Memory B cell (primary cell): ENCODE data around the gene DEPDC1B.
"Not testable (repeated sequence)": the region's sequence is repeated elsewhere in the genome, so short reads cannot be mapped to it uniquely, and the experiment has no call there.

Experiments used
- ATAC-seq: fragments of 150-1000 bp; cut with Tn5 transposase; 2 replicates; pipeline ENCODE4 v1.10.0; 2021; ENCODE audit warnings: low read depth, mild to moderate bottlenecking, moderate library complexity
- DNase-seq, 2 donors: peaks; one replicate each; pipeline ENCODE4 v3.0.0; 2022; ENCODE audit warnings: low spot score in 2 of 2
- H3K27ac Mint-ChIP-seq: one replicate; pipeline ENCODE4 v1.8.0; 2022; ENCODE audit warnings: mild to moderate bottlenecking, moderate library complexity, mixed read lengths
- H3K27me3 Mint-ChIP-seq: one replicate; pipeline ENCODE4 v1.8.0; 2022; ENCODE audit warnings: mixed read lengths
- H3K36me3 Mint-ChIP-seq: one replicate; pipeline ENCODE4 v1.8.0; 2022; ENCODE audit warnings: mild to moderate bottlenecking, mixed read lengths
- H3K4me1 Mint-ChIP-seq: one replicate; pipeline ENCODE4 v1.8.0; 2022; ENCODE audit warnings: mixed read lengths
- H3K4me3 Mint-ChIP-seq: one replicate; pipeline ENCODE4 v1.8.0; 2022; ENCODE audit warnings: mild to moderate bottlenecking, moderate library complexity, mixed read lengths
- H3K9me3 Mint-ChIP-seq: one replicate; pipeline ENCODE4 v1.8.0; 2022; ENCODE audit warnings: mixed read lengths

DEPDC1B gene

GRCh38 chr5:60563696-60564324 is 136.2 kb downstream of the DEPDC1B start:
- Mint-ChIP-seq H3K27me3 (no peaks in the 10 kb centered on the region), H3K36me3 (peaks cover 5% of the 10 kb centered on the region), H3K4me1 (peaks cover 2% of the 10 kb centered on the region), H3K9me3 (peaks cover 14% of the 10 kb centered on the region), H3K4me3 (no peak overlapping the region), H3K27ac (no peak overlapping the region)
- ATAC-seq (no peak), DNase-seq (no peak)

GRCh38 chr5:60553291-60553690 is 146.7 kb downstream of the DEPDC1B start:
- not testable (repeated sequence) for H3K4me1 Mint-ChIP-seq, H3K9me3 Mint-ChIP-seq, H3K27ac Mint-ChIP-seq, H3K4me3 Mint-ChIP-seq, DNase-seq, H3K27me3 Mint-ChIP-seq, ATAC-seq, H3K36me3 Mint-ChIP-seq

- Mint-ChIP-seq H3K36me3 (peaks cover 7% of the 10 kb centered on the region), H3K4me3 (no peak overlapping the region), H3K27me3 (peaks cover 3% of the 10 kb centered on the region), H3K9me3 (peaks cover 5% of the 10 kb centered on the region), H3K27ac (no peak overlapping the region), H3K4me1 (peaks cover 2% of the 10 kb centered on the region)
- DNase-seq (no peak), ATAC-seq (no peak)
These were observed 148.1 kb downstream of the DEPDC1B start for GRCh38 chr5:60551829-60552228.

GRCh38 chr5:60551250-60551649 is 148.7 kb downstream of the DEPDC1B start:
- Mint-ChIP-seq H3K9me3 (peaks cover 3% of the 10 kb centered on the region), H3K36me3 (peaks cover 4% of the 10 kb centered on the region), H3K4me1 (peaks cover 2% of the 10 kb centered on the region), H3K4me3 (no peak overlapping the region), H3K27me3 (peaks cover 3% of the 10 kb centered on the region), H3K27ac (no peak overlapping the region)
- DNase-seq, result no peak
- no peak for ATAC-seq

GRCh38 chr5:60550311-60550710 is 149.7 kb downstream of the DEPDC1B start:
- ATAC-seq (no peak), DNase-seq (no peak)
- H3K4me1 Mint-ChIP-seq, result peaks cover 2% of the 10 kb centered on the region
- peaks cover 3% of the 10 kb centered on the region for H3K9me3 Mint-ChIP-seq
- peaks cover 3% of the 10 kb centered on the region for H3K27me3 Mint-ChIP-seq
- H3K36me3 Mint-ChIP-seq, result peaks cover 4% of the 10 kb centered on the region
- no peak overlapping the region for H3K4me3 Mint-ChIP-seq
- no peak overlapping the region for H3K27ac Mint-ChIP-seq

GRCh38 chr5:60549841-60550240 is 150.1 kb downstream of the DEPDC1B start:
- Mint-ChIP-seq H3K27me3 (peaks cover 1% of the 10 kb centered on the region), H3K4me3 (no peak overlapping the region), H3K9me3 (no peaks in the 10 kb centered on the region), H3K36me3 (peaks cover 2% of the 10 kb centered on the region), H3K4me1 (no peaks in the 10 kb centered on the region), H3K27ac (no peak overlapping the region)
- DNase-seq, result no peak
- no peak for ATAC-seq
